GM19452 (cell line): ENCODE data around the gene ZNF416.
A peak's percentile ranks its signal among the peaks of the same experiment; 100 is the strongest.

ENCODE experiments used
- ATAC-seq: cut with Tn5 transposase; IDR thresholded peaks from one replicate; pipeline ENCODE4 v1.9.1; 2021; ENCODE audit not compliant: unreplicated experiment

Gene ZNF416

GRCh38 chr19:57578487-57579205 is at the start of gene ZNF416:
Gene ZNF416 (minus strand): TSS chr19:57578911. CDS start chr19:57578704, 207 bp downstream.
- peak; percentile 94 for ATAC-seq

- no peak for ATAC-seq
These were observed 44.4 kb upstream of the ZNF416 start for GRCh38 chr19:57623091-57623490.

- no peak for ATAC-seq
These were observed 42.1 kb upstream of the ZNF416 start for GRCh38 chr19:57620673-57621348.

GRCh38 chr19:57615346-57615745 is 36.6 kb upstream of the ZNF416 start:
- ATAC-seq: no peak

GRCh38 chr19:57613941-57614743 is 35.4 kb upstream of the ZNF416 start, which contains the start of gene ZNF134:
Gene ZNF134 (plus strand): TSS chr19:57614242. CDS start chr19:57619469, 5,227 bp downstream.
- peak; percentile 97 for ATAC-seq

GRCh38 chr19:57611113-57611512 is 32.4 kb upstream of the ZNF416 start:
- ATAC-seq: no peak

GRCh38 chr19:57606931-57607330 is 28.2 kb upstream of the ZNF416 start:
- no peak for ATAC-seq

GRCh38 chr19:57599761-57600383 is 21.2 kb upstream of the ZNF416 start, which contains the start of gene ZNF530:
Gene ZNF530 (plus strand): TSS chr19:57599885. CDS start chr19:57604346, 4,461 bp downstream.
- peak; percentile 93 for ATAC-seq

- ATAC-seq: no peak
These were observed 20.7 kb upstream of the ZNF416 start for GRCh38 chr19:57599377-57599760.

- no peak for ATAC-seq
These were observed 8.8 kb upstream of the ZNF416 start for GRCh38 chr19:57587529-57587928.

GRCh38 chr19:57583521-57584416 is 5.1 kb upstream of the ZNF416 start, which contains the start of gene ZIK1:
Gene ZIK1 (plus strand): TSS chr19:57584145. CDS start chr19:57584357, 212 bp downstream.
- ATAC-seq: peak; percentile 83

GRCh38 chr19:57583104-57583520 is 4.4 kb upstream of the ZNF416 start:
- ATAC-seq: no peak

GRCh38 chr19:57576661-57577060 is 2.0 kb downstream of the ZNF416 start:
- ATAC-seq: no peak

- no peak for ATAC-seq
These were observed 6.2 kb downstream of the ZNF416 start for GRCh38 chr19:57572415-57572947.

GRCh38 chr19:57570707-57571106 is 8.0 kb downstream of the ZNF416 start:
- ATAC-seq: no peak

- no peak for ATAC-seq
These were observed 12.1 kb downstream of the ZNF416 start for GRCh38 chr19:57566396-57567265.

GRCh38 chr19:57563547-57563946 is 15.2 kb downstream of the ZNF416 start:
- ATAC-seq: no peak

- peak; percentile 18 for ATAC-seq
These were observed 18.6 kb downstream of the ZNF416 start for GRCh38 chr19:57560049-57560491.
